Inferior parietal cortex (tissue), 1 donor: ENCODE results near the gene PKDCC.

Experiments used
- DNase-seq: peaks from one replicate; pipeline ENCODE4 v3.0.0-alpha.2; 2016; ENCODE audit errors: extremely low spot score

PKDCC gene

DNA sequence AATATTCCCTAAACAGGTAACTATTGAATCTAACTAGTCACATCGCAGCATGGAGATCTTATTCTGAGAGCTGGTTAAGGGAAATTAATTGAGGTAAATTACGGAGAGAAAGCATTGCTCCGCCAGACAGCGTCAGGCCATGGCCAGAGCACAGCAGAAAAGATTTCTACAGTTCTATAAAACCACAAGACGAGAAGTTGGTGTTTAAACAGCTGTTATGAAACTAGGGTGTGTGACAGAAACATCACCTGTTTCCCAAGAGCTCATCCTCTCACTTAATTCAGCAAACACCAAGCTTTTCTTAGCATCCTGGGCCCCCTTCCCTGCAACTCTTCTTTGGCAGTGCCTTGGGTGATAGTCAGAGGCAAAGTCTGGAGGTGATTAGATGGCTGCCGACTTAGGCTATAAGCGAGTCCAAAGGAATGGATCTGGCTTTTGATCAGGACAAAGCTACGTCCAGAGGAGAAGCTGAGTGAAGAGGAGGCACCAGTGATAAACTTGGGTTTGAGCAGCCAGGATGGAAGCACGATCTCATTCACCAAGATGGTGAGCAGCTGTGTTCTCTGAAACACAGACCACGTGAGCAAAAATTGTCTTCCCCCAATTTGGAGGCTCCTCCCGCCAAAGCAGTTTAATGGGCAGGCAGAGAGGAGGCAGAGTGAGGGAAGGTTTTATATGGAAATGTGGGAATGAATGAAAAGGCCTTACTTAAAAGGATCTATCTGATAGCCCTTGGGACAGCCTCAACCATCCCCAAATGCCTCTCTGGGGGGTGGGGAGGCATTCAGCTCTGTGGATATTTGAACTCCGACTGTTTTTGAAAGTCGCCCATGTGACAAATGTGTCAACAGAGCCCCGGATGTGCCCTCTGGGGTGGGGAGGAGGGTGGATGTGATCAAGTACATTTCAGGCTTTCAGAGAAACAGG is 57.8 kb downstream of the PKDCC start:
- DNase-seq, result no peak

DNA sequence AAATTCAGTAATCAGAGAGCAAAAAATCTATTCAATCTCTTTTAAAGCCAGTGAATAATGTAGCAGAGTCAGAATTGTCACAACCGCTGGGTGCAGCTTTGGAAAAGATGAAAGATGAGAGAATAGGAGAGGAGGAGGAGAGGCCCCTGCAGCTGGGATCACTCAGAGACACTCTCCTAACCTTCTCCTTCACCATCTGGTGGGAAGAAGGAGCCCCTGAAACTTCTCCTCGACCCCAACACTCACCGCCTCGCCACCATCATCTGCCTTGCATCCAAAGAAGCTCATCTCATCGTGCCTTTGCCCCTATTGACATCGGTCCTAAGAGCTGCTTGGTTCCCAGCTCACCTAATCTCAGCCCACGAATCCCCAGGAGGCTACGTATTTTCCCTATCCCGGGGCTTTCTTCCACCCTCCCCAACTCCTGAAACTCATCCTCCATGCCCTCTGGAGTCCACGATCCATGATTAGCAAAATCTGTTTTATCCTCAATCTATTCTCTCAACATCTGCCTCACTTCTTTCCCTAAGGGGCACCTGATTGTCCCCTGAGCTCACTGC is 58.5 kb downstream of the PKDCC start:
- no peak for DNase-seq

DNA sequence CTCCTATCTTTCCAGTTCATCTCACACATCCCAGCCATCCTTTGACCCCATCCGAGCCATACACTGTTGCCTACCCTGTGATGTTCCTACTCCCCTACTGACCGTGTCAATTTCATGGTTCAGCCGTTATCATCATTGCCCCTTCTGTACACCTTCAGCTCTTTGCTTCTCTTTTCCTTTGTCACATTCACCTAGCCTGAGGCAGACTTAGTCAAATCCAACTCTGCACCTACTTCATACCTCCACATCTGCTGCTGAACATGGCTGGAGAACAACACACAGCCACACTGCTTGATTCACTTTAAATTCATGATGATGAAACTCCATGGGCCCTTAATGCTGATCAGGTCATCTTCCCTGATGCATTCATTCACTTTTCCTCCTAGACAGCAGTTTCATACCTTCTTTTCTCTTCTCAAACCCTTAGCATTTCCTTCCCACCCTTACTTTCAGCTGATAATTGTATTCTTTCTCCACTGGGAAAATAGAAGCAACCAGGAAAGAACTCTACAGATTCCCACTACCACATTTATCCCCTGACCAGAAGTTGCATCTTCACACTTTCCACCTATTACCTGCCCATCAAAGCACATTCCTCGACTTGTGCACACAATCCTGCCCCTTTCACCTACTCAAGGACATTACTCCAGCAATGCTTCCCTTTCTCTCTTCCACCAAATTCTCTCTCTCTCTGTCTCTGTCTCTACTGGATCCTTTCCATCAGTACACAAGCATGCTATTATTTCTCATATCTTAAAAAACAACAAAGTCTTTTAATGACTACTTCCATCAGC is 59.6 kb downstream of the PKDCC start:
- no peak for DNase-seq
